Liver (tissue), 9 donors: ENCODE results near the gene RPUSD2. TPM values are rescaled to one million over a fixed set of nuclear protein-coding genes. Genes with fewer than 3 reads are reported as not detected.

Experiments used
- DNase-seq: peaks from one replicate; pipeline ENCODE4 v3.0.0-alpha.2; 2017; ENCODE audit warnings: low spot score
- H3K27ac ChIP-seq, 2 donors: one replicate each; pipeline ENCODE4 v1.7.0; 2013; ENCODE audit warnings: inconsistent platforms in 2 of 2, low read length in 2 of 2, control low read depth in 1 of 2, low read depth in 1 of 2, mild to moderate bottlenecking in 1 of 2
- H3K27me3 ChIP-seq, 4 donors: one replicate each; pipeline versions ENCODE4 v1.6.1 to v1.7.0; 2013; ENCODE audit warnings: low read length in 3 of 4, inconsistent platforms in 1 of 4, mild to moderate bottlenecking in 1 of 4, moderate library complexity in 1 of 4; ENCODE audit not compliant: control insufficient read depth in 4 of 4, insufficient read depth in 4 of 4
- H3K36me3 ChIP-seq, 4 donors: one replicate each; pipeline versions ENCODE4 v1.6.1 to v1.7.0; 2013; ENCODE audit warnings: low read length in 3 of 4, mild to moderate bottlenecking in 3 of 4, low read depth in 1 of 4, moderate library complexity in 1 of 4; ENCODE audit not compliant: control insufficient read depth in 4 of 4, insufficient read depth in 3 of 4
- H3K4me1 ChIP-seq, 4 donors: one replicate each; pipeline versions ENCODE4 v1.6.1 to v1.7.0; 2013; ENCODE audit warnings: low read length in 3 of 4, mild to moderate bottlenecking in 3 of 4, moderate library complexity in 1 of 4; ENCODE audit not compliant: control insufficient read depth in 4 of 4, insufficient read depth in 4 of 4
- H3K4me3 ChIP-seq, 3 donors: one replicate each; pipeline versions ENCODE4 v1.6.1 to v1.7.0; 2013; ENCODE audit warnings: low read length in 3 of 3, control low read depth in 1 of 3, low read depth in 1 of 3, mild to moderate bottlenecking in 1 of 3
- H3K9ac ChIP-seq, 2 donors: one replicate each; pipeline ENCODE4 v1.7.0; 2013; ENCODE audit warnings: low read length in 2 of 2, mild to moderate bottlenecking in 2 of 2, moderate library complexity in 2 of 2, control low read depth in 1 of 2, low read depth in 1 of 2
- H3K9me3 ChIP-seq, 4 donors: one replicate each; pipeline versions ENCODE4 v1.6.1 to v1.7.0; 2013; ENCODE audit warnings: low read length in 3 of 4; ENCODE audit not compliant: control insufficient read depth in 4 of 4
- EGR1 ChIP-seq, 2 donors: IDR thresholded peaks; 2 replicates each; pipeline ENCODE4 v1.6.1; 2016 to 2018; ENCODE audit warnings: antibody characterized with exemption in 2 of 2, low read depth in 2 of 2
- FOXA1 ChIP-seq: IDR thresholded peaks from 2 replicates; pipeline ENCODE4 v1.6.1; 2016; ENCODE audit warnings: antibody characterized with exemption
- FOXA2 ChIP-seq: IDR thresholded peaks from 2 replicates; pipeline ENCODE4 v1.6.1; 2016; ENCODE audit warnings: antibody characterized with exemption
- GABPA ChIP-seq, 2 donors: IDR thresholded peaks in 1 of 2; conservative IDR thresholded peaks in 1 of 2; 2 replicates each; pipeline ENCODE4 v1.6.1; 2016; ENCODE audit warnings: antibody characterized with exemption in 2 of 2, mild to moderate bottlenecking in 1 of 2, moderate library complexity in 1 of 2
- HNF4A ChIP-seq, 2 donors: conservative IDR thresholded peaks; 2 replicates each; pipeline ENCODE4 v1.6.1; 2016; ENCODE audit warnings: antibody characterized with exemption in 2 of 2, mild to moderate bottlenecking in 2 of 2
- JUND ChIP-seq, 2 donors: IDR thresholded peaks; 2 replicates each; pipeline ENCODE4 v1.6.1; 2016; ENCODE audit warnings: antibody characterized with exemption in 2 of 2
- NR2F2 ChIP-seq: IDR thresholded peaks from 2 replicates; pipeline ENCODE4 v1.6.1; 2016; ENCODE audit warnings: antibody characterized with exemption
- RAD21 ChIP-seq, 2 donors: IDR thresholded peaks; 2 replicates each; pipeline ENCODE4 v1.6.1; 2016; ENCODE audit warnings: antibody characterized with exemption in 2 of 2, mild to moderate bottlenecking in 2 of 2
- RXRA ChIP-seq, 2 donors: IDR thresholded peaks; 2 replicates each; pipeline ENCODE4 v1.6.1; 2017 to 2018; ENCODE audit warnings: antibody characterized with exemption in 2 of 2, mild to moderate bottlenecking in 1 of 2
- SP1 ChIP-seq: IDR thresholded peaks from 2 replicates; pipeline ENCODE4 v1.6.1; 2018; ENCODE audit warnings: antibody characterized with exemption, mild to moderate bottlenecking
- YY1 ChIP-seq: IDR thresholded peaks from 2 replicates; pipeline ENCODE4 v1.6.1; 2016; ENCODE audit warnings: antibody characterized with exemption, mild to moderate bottlenecking
- WGBS: extraction: QIAGEN DNeasy Blood & Tissue Kit; methylation state at CpG from one replicate; pipeline ENCODE4 v1.1.7; 2013; 5-methylcytosine and 5-hydroxymethylcytosine counted together
- polyA plus RNA-seq, 2 donors: library from polyadenylated mRNA; stranded (reverse) in 1 of 2; unstranded in 1 of 2; fragments of 200-250 nt in 1 of 2; fragments of >200 nt in 1 of 2; fragmentation: Nextera tagmentation in 1 of 2; extraction: Ambion mirVana in 1 of 2; gene quantifications; one replicate each; pipeline versions ENCODE4 v1.2.1 to v1.2.3, GENCODE V29; 2013 to 2015
- total RNA-seq, 2 donors: library from RNA; depleted of rRNA; stranded (reverse); fragments of >200 nt; gene quantifications; one replicate each; pipeline ENCODE4 v1.2.3, GENCODE V29; 2014
- TF ChIP-seq, protein P1 (sequence below): IDR thresholded peaks from 2 replicates; pipeline ENCODE4 v1.6.1; 2016; ENCODE audit warnings: antibody characterized with exemption
- TF ChIP-seq, protein P2 (sequence below): IDR thresholded peaks from 2 replicates; pipeline ENCODE4 v1.6.1; 2016; ENCODE audit warnings: antibody characterized with exemption
- TF ChIP-seq, protein P3 (sequence below): fragments of 150-350 bp; IDR thresholded peaks from 2 replicates; pipeline ENCODE4 v1.5.1; 2017; ENCODE audit warnings: improper control_type of control experiment, low read depth, low read length; ENCODE audit not compliant: missing input control
- TF ChIP-seq, protein P4 (sequence below): IDR thresholded peaks from 2 replicates; pipeline ENCODE4 v1.6.1; 2016; ENCODE audit warnings: antibody characterized with exemption
- TF ChIP-seq, protein P5 (sequence below): IDR thresholded peaks from 2 replicates; pipeline ENCODE4 v1.6.1; 2016; ENCODE audit warnings: antibody characterized with exemption, mild to moderate bottlenecking
- donor health status: healthy.
- donor health status: healthy.
- donor health status: healthy.
- donor health status: healthy.
- donor health status: healthy.

RPUSD2 gene
- total and polyA plus RNA-seq, 4 donors: 5.3 to 7.6 (median 6.6) TPM

DNA sequence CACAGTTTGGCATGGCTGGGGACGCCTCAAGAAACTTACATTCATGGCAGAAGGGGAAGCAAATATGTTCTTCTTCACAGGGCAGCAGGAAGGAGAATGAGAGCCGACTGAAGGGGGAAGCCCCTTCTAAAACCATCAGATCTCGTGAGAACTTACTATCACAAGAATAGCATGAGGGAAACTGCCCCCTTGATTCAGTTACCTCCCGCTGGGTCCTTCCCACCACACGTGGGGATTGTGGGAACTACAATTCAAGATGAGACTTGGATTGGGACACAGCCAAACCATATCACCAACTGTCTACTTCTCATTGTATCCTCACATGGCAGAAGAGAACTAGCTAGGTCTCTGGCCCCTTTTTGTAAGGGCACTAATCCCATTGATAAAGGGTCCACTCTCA, 34.7 kb upstream of the RPUSD2 start:
- TF ChIP-seq HNF4A (conservative IDR thresholded peaks at IDR 0.05) (no peak), JUND (IDR thresholded peaks at IDR 0.05) (no peak), EGR1 (IDR thresholded peaks at IDR 0.05; ENCODE audit: low read depth in 2 of 2) (no peak), FOXA1 (no peak), RXRA (IDR thresholded peaks at IDR 0.05) (no peak), YY1 (no peak)
- TF ChIP-seq, protein P1, sequence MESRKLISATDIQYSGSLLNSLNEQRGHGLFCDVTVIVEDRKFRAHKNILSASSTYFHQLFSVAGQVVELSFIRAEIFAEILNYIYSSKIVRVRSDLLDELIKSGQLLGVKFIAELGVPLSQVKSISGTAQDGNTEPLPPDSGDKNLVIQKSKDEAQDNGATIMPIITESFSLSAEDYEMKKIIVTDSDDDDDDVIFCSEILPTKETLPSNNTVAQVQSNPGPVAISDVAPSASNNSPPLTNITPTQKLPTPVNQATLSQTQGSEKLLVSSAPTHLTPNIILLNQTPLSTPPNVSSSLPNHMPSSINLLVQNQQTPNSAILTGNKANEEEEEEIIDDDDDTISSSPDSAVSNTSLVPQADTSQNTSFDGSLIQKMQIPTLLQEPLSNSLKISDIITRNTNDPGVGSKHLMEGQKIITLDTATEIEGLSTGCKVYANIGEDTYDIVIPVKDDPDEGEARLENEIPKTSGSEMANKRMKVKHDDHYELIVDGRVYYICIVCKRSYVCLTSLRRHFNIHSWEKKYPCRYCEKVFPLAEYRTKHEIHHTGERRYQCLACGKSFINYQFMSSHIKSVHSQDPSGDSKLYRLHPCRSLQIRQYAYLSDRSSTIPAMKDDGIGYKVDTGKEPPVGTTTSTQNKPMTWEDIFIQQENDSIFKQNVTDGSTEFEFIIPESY: no peak
- Histone ChIP-seq H3K9me3 (no peaks in the 10 kb centered on the region), H3K27me3 (no peaks in the 10 kb centered on the region), H3K27ac (no peak overlapping the region), H3K4me1 (no peaks in the 10 kb centered on the region), H3K4me3 (no peak overlapping the region), H3K36me3 (peaks cover 0 to 2% (median 0%) of the 10 kb centered on the region in 4 donors), H3K9ac (no peak overlapping the region)
- 76% methylated on average over 5 of the region's 5 CpGs for WGBS
- no peak for DNase-seq

DNA sequence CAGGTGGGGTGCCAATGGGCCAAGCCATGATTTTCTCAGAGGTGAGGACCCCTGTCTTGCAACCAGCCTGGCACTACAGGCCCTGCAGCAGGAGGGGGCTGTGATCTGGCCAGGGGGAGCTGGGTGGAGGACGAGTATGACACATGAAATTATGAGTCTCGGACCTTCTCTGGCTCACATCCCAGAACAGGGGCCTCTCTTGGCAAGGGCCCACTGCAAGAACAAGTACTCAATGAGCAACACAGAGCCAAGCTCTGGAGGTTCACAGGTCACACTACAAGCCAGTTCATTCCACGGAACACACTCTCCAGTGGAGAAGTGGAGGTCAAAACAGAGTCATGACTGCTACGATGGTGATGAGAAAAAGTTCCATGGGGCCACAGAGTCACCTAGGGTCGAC, 32.6 kb upstream of the RPUSD2 start:
- Histone ChIP-seq H3K9me3 (no peaks in the 10 kb centered on the region), H3K27ac (no peak overlapping the region), H3K4me3 (no peak overlapping the region), H3K27me3 (no peaks in the 10 kb centered on the region), H3K36me3 (peaks cover 0 to 2% (median 0%) of the 10 kb centered on the region in 4 donors), H3K4me1 (no peaks in the 10 kb centered on the region), H3K9ac (no peak overlapping the region)
- DNase-seq: no peak
- no peak for TF ChIP-seq GABPA (IDR thresholded peaks at IDR 0.05 in 1 of 2, conservative IDR thresholded peaks at IDR 0.05 in 1 of 2)
- TF ChIP-seq FOXA2: no peak
- TF ChIP-seq SP1: no peak
- TF ChIP-seq, protein P2, sequence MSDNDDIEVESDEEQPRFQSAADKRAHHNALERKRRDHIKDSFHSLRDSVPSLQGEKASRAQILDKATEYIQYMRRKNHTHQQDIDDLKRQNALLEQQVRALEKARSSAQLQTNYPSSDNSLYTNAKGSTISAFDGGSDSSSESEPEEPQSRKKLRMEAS: no peak
- TF ChIP-seq, protein P1: no peak
- no peak for TF ChIP-seq NR2F2
- TF ChIP-seq HNF4A (conservative IDR thresholded peaks at IDR 0.05): no peak
- TF ChIP-seq, protein P3, sequence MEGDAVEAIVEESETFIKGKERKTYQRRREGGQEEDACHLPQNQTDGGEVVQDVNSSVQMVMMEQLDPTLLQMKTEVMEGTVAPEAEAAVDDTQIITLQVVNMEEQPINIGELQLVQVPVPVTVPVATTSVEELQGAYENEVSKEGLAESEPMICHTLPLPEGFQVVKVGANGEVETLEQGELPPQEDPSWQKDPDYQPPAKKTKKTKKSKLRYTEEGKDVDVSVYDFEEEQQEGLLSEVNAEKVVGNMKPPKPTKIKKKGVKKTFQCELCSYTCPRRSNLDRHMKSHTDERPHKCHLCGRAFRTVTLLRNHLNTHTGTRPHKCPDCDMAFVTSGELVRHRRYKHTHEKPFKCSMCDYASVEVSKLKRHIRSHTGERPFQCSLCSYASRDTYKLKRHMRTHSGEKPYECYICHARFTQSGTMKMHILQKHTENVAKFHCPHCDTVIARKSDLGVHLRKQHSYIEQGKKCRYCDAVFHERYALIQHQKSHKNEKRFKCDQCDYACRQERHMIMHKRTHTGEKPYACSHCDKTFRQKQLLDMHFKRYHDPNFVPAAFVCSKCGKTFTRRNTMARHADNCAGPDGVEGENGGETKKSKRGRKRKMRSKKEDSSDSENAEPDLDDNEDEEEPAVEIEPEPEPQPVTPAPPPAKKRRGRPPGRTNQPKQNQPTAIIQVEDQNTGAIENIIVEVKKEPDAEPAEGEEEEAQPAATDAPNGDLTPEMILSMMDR: no peak
- TF ChIP-seq, protein P4, sequence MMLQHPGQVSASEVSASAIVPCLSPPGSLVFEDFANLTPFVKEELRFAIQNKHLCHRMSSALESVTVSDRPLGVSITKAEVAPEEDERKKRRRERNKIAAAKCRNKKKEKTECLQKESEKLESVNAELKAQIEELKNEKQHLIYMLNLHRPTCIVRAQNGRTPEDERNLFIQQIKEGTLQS: no peak
- TF ChIP-seq, protein P5, sequence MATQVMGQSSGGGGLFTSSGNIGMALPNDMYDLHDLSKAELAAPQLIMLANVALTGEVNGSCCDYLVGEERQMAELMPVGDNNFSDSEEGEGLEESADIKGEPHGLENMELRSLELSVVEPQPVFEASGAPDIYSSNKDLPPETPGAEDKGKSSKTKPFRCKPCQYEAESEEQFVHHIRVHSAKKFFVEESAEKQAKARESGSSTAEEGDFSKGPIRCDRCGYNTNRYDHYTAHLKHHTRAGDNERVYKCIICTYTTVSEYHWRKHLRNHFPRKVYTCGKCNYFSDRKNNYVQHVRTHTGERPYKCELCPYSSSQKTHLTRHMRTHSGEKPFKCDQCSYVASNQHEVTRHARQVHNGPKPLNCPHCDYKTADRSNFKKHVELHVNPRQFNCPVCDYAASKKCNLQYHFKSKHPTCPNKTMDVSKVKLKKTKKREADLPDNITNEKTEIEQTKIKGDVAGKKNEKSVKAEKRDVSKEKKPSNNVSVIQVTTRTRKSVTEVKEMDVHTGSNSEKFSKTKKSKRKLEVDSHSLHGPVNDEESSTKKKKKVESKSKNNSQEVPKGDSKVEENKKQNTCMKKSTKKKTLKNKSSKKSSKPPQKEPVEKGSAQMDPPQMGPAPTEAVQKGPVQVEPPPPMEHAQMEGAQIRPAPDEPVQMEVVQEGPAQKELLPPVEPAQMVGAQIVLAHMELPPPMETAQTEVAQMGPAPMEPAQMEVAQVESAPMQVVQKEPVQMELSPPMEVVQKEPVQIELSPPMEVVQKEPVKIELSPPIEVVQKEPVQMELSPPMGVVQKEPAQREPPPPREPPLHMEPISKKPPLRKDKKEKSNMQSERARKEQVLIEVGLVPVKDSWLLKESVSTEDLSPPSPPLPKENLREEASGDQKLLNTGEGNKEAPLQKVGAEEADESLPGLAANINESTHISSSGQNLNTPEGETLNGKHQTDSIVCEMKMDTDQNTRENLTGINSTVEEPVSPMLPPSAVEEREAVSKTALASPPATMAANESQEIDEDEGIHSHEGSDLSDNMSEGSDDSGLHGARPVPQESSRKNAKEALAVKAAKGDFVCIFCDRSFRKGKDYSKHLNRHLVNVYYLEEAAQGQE: no peak
- TF ChIP-seq RAD21 (IDR thresholded peaks at IDR 0.05): no peak
- no peak for TF ChIP-seq RXRA (IDR thresholded peaks at IDR 0.05)
- TF ChIP-seq YY1: no peak
- TF ChIP-seq FOXA1: no peak
- WGBS: 84% methylated on average over 5 of the region's 5 CpGs
